CD4-positive, alpha-beta T cell treated with Interleukin-6 at 100 ng/mL for 8 hours (primary cell): ENCODE measurements around the gene OR7E24.
"Not testable (repeated sequence)": the region's sequence is repeated elsewhere in the genome, so short reads cannot be mapped to it uniquely, and the experiment has no call there.

Experiments used
- DNase-seq: peaks from one replicate; pipeline ENCODE4 v3.0.0-alpha.2; 2020; ENCODE audit warnings: mixed read lengths, low spot score

OR7E24 gene

GRCh38 chr19:9250630-9251029 lies at the start of gene OR7E24:
Gene OR7E24, plus strand, starts transcription at chr19:9250930. Its CDS starts 114 bp downstream, at chr19:9251044.
- DNase-seq: no peak

GRCh38 chr19:9205501-9206113 lies 45.1 kb upstream of the OR7E24 start:
- DNase-seq: peak; percentile 59

- DNase-seq: no peak
Measured at GRCh38 chr19:9219489-9219888, 31.2 kb upstream of the OR7E24 start, which contains the start of gene OR7D4. Gene OR7D4, minus strand, starts transcription at chr19:9219589. Its CDS starts 4,752 bp downstream, at chr19:9214837.

- no peak for DNase-seq
Measured at GRCh38 chr19:9251236-9251635, 506 bp downstream of the OR7E24 start.

- DNase-seq: not testable (repeated sequence)
Measured at GRCh38 chr19:9283485-9283884, 32.8 kb downstream of the OR7E24 start.

- DNase-seq: no peak
Measured at GRCh38 chr19:9289231-9289884, 38.6 kb downstream of the OR7E24 start.

- no peak for DNase-seq
Measured at GRCh38 chr19:9295411-9295849, 44.7 kb downstream of the OR7E24 start.

GRCh38 chr19:9296336-9296735 lies 45.6 kb downstream of the OR7E24 start:
- DNase-seq: no peak
